Neutrophil (primary cell): ENCODE data around the gene RAB6A.

Experiments used
- H3K27ac ChIP-seq: fragments of 200-600 bp; sonication (generic); 2 replicates; pipeline ENCODE4 v1.5.1; 2016; ENCODE audit warnings: mild to moderate bottlenecking, moderate library complexity
- H3K27me3 ChIP-seq: fragments of 200-600 bp; sonication (generic); 2 replicates; pipeline ENCODE4 v1.6.0; 2016; ENCODE audit warnings: mild to moderate bottlenecking
- H3K36me3 ChIP-seq: fragments of 200-600 bp; sonication (generic); 2 replicates; pipeline ENCODE4 v1.5.1; 2017
- H3K4me1 ChIP-seq, 2 experiments: fragments of 200-600 bp in 1 of 2; sonication (generic) in 1 of 2; 1 replicate in 1 of 2; 2 replicates in 1 of 2; pipeline versions ENCODE4 v1.5.1 to v1.6.1; 2013 to 2016; ENCODE audit warnings: low read depth in 1 of 2, low read length in 1 of 2, mild to moderate bottlenecking in 1 of 2, moderate library complexity in 1 of 2; ENCODE audit not compliant: control insufficient read depth in 1 of 2, insufficient read depth in 1 of 2
- H3K4me3 ChIP-seq, 2 experiments: fragments of 200-600 bp in 1 of 2; sonication (generic) in 1 of 2; 1 replicate in 1 of 2; 2 replicates in 1 of 2; pipeline ENCODE4 v1.5.1; 2013 to 2016; ENCODE audit warnings: low read depth in 1 of 2, low read length in 1 of 2, mild to moderate bottlenecking in 1 of 2, moderate library complexity in 1 of 2
- H3K9me3 ChIP-seq: fragments of 200-600 bp; sonication (generic); 2 replicates; pipeline ENCODE4 v1.5.1; 2016
- CTCF ChIP-seq: fragments of 200-600 bp; sonication (generic); IDR thresholded peaks from 2 replicates; pipeline ENCODE4 v1.5.1; 2016; ENCODE audit warnings: antibody characterized with exemption

RAB6A gene

GRCh38 chr11:73800276-73800806, 39.5 kb upstream of the RAB6A start:
- Histone ChIP-seq H3K27me3 (no peaks in the 10 kb centered on the region), H3K27ac (no peak overlapping the region)
- TF ChIP-seq CTCF, result no peak

GRCh38 chr11:73797457-73797856, 36.6 kb upstream of the RAB6A start:
- no peak for TF ChIP-seq CTCF
- H3K36me3 ChIP-seq, result peaks cover 9% of the 10 kb centered on the region
- H3K4me1 ChIP-seq, result no peaks in the 10 kb centered on the region
- no peak overlapping the region for H3K4me3 ChIP-seq
- no peaks in the 10 kb centered on the region for H3K9me3 ChIP-seq
- no peaks in the 10 kb centered on the region for H3K27me3 ChIP-seq
- H3K27ac ChIP-seq, result no peak overlapping the region

More at GRCh38 chr11:73800276-73800806, 39.5 kb upstream of the RAB6A start:
- H3K36me3 ChIP-seq, result peaks cover 9% of the 10 kb centered on the region
- H3K9me3 ChIP-seq, result no peaks in the 10 kb centered on the region
- no peak overlapping the region for H3K4me3 ChIP-seq
- H3K4me1 ChIP-seq, result no peaks in the 10 kb centered on the region

GRCh38 chr11:73795925-73796632, 35.2 kb upstream of the RAB6A start:
- TF ChIP-seq CTCF, result no peak
- no peak overlapping the region for H3K27ac ChIP-seq
- no peak overlapping the region for H3K4me3 ChIP-seq

GRCh38 chr11:73792584-73792983, 31.7 kb upstream of the RAB6A start:
- Histone ChIP-seq H3K36me3 (peaks cover 8% of the 10 kb centered on the region), H3K9me3 (no peaks in the 10 kb centered on the region), H3K4me1 (peaks cover 8 to 11% of the 10 kb centered on the region in 2 experiments), H3K27ac (no peak overlapping the region), H3K4me3 (no peak overlapping the region), H3K27me3 (no peaks in the 10 kb centered on the region)
- TF ChIP-seq CTCF, result no peak

More at GRCh38 chr11:73795925-73796632, 35.2 kb upstream of the RAB6A start:
- H3K36me3 ChIP-seq, result peaks cover 9% of the 10 kb centered on the region
- H3K27me3 ChIP-seq, result no peaks in the 10 kb centered on the region
- no peaks in the 10 kb centered on the region for H3K9me3 ChIP-seq
- H3K4me1 ChIP-seq, result no peaks in the 10 kb centered on the region

GRCh38 chr11:73789279-73789670, 28.4 kb upstream of the RAB6A start:
- no peaks in the 10 kb centered on the region for H3K36me3 ChIP-seq
- H3K27ac ChIP-seq, result no peak overlapping the region
- no peak for TF ChIP-seq CTCF
- H3K9me3 ChIP-seq, result no peaks in the 10 kb centered on the region
- no peak overlapping the region for H3K4me3 ChIP-seq
- no peaks in the 10 kb centered on the region for H3K27me3 ChIP-seq
- peaks cover 17 to 20% of the 10 kb centered on the region in 2 experiments for H3K4me1 ChIP-seq
